ENCODE measurements around the gene COPS8.

The COPS8 gene

DNA sequence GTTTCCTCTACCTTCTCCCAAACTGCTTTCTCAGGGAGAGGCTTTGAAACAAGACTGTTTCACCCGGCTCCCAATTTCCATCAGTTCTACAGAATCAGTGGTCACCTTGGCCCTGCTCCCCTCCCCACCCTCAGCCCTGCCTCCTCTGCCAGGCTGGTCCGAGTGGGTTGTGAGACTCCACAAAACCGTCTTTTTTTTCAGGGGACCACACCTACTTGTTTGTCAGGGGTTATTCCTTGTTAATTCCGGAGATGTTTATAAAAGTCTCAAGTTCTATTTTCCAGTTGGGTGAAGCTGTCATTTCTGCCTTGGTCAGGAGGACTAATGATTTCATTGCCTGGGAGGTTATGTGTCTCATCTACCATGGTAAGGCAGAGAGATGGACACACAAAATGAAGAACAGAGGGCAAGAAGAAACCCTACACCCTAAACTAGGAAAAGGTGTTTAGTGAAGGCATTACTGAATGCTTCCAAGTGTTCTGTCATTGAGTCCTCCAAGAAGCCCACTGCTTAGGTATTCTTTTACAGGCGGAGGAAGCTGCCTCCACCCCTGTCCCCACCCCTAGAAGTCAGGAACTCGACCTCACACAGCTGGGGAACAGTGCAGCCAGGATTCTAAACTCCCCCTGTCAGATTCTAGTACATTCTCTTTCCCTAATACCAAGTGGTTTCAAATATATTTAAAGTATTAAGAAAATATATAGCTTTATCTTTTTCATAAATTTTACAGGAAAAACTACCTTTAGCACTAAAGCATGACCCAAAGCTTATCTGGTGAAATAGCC lies 46.3 kb downstream of the COPS8 start:
- no peak for DNase-seq (ENCODE audit: low read depth)

DNA sequence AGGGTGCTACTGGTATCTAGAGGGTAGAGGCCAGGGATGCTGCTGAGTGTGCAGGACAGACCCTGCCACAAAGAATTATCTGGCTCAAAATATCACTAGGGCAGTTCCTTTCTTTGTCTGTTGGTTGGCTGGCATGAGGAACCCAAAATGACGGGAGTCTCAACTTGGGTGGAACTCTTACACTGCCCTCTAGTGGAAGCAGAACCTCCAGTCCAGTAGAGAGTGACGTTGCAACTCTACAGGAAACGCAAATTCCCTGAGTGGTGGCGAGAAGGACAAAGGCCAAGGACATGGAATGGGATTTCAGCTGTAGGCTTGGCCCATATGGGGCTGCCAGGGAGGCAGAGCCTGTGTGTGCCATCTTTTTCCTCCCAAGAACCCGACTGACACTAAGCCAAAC lies 47.1 kb downstream of the COPS8 start:
- no peak for DNase-seq (ENCODE audit: low read depth)

DNA sequence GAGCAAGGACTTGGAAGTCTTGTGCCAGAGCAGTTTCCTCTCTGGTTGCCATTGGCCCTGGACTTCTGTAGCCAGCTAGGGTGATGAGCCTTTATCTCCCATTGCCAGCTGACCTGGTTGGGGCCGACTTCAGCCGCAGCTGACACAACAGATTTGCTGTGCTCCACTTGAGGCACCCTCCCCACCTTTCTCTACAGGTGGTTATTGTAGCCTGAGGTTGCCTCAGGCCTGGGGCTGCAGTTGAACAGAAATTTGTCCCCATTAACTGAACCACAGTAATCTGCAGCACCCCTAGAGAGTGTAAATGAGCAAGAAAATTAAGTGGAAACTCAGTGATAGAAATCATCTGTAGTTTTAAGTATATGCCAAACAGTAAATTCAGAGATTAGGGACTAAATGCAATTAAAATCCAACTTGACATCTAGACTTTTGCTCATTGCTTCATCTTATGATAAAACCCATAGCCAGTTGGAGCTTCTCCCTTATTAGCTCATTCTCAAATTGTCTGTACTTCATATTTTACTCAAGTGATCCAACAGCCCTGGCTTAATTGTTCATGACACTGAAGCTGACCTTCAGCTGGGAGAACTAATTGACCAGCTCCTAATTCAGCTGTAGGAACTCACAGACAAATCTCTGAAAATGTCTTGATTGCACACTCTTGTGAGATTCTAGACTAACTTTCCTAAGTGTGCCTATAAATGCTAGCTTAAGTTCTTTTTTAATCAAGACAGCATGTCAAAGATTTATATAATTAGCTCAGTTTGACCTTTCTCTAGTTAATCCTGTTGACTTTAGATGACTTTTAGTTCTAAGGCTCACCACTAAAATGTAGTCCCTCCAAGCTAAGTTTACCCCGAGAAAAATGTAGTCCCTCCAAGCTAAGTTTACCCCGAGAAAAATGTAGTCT lies 48.9 kb downstream of the COPS8 start:
- DNase-seq (ENCODE audit: low read depth): no peak

DNA sequence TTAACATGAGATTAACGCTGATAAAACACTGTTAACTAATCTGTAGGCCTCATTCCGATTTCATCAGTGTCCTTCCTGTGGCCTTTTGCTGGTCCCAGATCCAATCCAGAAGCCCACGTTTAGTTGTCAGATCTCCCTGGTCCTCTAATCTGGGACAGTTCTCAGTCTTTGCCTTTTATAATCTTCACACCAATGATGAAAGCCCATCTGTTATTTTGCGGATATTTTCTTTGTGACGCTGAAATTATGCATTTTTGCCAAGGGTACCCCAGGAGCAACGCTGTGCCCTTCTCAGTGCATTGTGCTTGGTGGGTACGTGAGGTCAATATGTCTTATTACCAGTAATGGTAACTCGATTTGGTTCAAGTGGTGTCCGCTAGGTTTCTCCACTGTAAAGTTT lies 51.1 kb downstream of the COPS8 start:
- no peak for DNase-seq (ENCODE audit: low read depth)

DNA sequence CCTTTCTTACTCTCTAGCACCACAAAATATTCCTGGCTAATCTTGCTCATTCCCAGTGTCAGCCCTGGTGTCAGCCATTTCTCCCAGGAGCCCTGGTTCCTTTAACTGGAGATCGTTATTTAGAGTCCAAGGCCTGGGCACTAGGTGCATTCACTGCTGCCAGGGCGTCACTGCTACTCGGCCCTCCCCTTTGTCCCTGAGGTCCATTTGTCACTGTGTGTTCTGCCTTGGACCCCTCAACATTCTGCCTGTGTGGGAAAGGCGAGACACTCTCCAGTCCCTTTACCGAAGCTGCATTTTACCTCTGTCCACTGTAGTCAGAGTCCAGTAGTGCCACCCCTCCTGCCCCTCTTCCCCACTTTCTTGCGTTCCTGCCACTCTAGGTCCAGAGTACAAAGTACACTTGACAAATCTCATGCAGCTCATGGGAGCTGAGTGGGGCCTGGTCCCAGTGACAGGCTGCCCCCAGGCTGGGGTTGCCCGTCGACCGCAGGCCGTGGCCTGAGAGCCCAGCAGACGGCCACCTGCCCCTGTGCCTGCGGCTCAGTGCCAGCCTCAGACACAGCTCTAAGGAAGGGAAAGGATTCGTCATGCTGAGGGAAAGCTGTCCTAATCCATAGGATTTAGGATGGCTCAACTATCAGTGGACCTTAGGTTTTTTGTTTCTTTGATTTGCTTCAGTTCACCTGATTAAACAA lies 52.1 kb downstream of the COPS8 start:
- DNase-seq (ENCODE audit: low read depth): no peak

DNA sequence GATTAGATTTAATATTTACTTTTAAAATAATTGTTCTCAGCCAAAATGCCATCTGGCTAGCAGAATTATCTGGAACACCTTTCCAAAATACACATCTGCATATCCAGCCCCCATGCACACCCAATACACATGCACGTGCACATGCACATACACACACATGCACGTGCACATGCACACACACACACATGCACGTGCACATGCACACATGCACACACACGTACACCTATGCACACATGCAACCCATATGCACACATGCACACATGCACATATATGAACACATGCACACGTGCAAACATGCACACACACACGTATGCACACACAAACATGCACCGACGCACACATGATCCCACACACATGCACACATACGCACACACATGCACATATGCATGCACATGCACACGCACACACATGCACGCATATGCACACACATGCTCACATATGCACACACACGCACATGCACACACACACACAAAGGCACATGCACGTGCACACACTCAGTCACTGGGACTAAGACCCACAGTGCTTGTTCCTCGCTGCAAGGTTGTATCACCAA lies 53.5 kb downstream of the COPS8 start:
- DNase-seq (ENCODE audit: low read depth): no peak

DNA sequence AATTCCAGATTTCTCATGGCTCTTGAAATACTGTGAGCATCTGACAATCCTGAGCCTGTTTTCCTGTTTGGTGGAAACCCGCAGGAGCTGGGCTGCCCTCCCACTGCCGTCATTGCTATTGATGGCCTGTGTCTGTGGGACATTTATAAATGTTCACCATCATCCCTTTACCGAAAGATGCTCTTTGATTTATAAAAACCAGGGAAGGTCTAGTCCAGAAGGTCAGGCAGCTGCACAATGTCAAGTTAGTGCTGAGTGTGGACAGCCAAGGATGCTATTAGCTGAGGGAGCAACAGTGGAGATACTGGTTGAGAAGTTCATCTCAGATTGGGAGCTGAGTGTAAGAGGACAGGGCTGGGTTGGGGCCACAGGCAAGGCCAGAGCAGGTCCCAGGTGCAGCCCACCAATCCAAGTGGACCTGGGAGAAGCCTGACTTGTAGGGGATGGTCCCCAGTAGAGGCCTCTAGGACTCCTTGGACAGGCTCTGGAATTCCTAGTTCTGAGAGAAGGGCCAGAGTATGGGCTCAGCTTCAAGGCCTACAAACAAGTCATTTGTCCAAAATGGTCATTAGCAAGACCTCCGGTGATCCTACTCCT lies 55.1 kb downstream of the COPS8 start:
- DNase-seq (ENCODE audit: low read depth): no peak

DNA sequence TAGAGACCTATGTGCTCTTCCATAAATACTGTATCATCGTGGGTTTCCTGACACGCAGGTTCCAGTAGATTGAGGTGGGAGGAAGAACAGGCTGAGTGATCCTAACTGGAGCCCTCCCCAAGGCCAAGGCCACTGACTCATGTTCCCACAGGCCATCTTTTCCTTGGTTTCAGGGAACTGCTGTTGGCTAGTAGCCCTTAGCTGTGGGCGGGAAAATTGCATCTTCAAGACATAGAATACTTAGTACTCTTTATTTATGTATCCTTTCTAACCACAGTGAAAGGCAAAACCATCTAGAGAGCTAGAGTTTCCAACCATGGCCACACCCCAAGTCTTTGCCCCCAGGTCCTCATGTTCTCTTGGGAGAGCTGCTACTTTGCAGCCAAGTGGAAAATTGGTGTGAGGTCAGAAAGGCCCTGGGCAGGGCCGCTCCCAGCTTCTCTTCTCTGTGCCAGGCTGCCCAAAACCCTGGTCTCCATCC lies 55.9 kb downstream of the COPS8 start:
- DNase-seq (ENCODE audit: low read depth): no peak

DNA sequence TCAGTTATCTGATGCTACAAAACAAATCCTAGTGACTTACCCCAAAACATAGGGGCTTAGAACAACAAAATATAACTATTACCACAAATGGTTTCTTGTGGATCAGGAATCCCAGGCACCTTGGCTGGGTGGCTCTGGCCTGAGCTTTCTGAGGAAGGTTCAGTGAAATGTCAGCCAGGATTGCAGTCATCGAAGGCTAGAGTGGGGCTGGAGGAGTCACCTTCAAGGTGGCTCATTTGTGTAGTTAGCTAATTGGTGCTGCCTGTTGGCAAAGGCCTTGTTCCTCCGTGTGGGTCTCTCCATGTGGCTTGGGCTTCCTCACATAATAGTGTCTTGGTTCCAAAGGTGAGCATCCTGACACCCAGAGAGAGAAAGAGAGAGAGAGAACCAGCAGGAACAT lies 57.4 kb downstream of the COPS8 start:
- no peak for DNase-seq (ENCODE audit: low read depth)

DNA sequence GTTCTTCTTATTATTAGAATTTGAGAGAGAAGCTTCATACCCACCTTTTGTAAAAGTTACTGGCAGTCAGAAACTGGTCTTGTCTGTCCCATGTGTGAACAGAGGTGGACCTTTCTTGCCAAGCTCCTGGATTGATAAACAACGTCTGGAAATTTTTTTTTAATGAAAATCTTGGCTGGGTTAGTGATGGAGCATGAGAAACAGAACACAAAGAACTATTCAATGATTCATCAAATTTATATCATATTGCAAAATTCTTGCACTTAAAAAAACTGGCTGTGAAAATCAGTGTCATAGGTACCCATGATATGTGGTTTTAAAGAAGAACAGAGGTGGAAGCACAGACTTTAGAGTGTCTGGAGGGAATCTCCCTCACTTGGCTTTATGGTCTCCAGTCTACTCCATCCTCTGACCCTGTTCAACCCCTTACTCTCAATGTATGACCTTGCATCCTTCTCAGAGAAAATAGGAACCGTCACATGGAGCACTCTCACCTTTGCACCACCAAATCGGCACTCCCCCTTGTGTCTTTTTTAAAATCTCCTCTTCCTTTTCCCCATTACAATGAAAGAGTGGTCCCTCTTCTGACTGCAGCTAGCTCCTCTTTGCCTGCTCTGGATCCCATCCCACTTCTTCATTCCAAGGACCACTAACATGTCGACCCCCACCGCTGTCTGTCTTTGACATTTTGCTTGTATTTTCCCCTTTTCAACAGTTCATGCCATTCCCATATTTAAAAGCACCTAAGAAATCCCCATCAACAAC lies 58.2 kb downstream of the COPS8 start:
- DNase-seq (ENCODE audit: low read depth): no peak

DNA sequence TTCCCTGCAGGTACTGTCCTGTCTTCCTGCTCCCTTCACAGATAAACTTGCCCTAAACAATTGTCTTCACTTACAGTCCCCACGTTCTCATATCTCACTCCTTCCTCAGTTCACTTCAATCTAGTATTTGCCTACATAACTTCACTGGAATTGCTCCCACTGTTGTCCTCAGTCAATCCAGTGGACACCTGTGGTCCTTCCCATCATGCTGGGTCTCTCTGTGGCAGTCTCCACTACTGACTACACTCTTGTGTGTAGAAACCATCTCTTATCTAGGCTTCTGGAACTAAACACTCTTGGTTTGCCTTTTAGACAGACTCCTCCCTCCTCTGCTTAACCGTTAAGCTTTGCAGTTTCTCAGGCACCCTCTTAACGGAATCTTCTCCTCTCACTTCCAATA lies 58.8 kb downstream of the COPS8 start:
- DNase-seq (ENCODE audit: low read depth): no peak

DNA sequence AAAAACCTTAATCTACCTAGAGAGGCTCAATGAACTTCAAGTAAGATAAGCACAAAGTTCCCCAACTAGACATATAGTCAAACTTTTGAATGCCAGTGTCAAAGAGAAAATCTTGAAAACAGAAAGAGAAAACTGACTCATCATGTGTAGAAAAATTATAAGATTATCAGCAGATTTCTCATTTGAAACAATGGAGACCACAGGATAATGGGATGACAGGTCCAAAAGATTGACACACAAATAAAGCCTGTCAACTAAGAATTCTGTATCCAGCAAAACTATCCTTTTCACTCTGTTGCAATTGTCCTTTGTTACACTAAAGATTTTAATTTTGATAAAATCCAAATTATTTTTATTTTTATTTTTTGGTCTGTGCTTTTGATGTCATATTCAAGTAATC lies 61.6 kb downstream of the COPS8 start:
- no peak for DNase-seq (ENCODE audit: low read depth)

DNA sequence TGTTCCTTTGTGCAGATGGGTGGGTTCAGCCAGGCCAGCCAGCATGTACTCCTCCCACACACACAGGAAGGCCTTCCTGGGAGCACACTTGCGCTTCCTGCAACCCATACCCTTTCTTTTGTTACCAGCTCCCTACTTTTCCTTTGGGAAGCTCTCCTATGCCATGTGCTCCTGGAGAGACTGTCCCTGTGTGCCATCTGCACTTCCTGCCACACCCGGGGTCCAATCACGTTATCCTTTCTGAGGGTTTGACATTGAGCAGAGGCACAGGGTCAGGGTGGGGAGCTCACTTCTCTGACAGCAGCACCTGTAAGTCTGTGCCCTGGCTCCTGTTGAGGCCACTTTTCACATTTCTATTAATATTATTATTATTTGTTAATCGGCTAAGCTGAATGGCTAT lies 62.9 kb downstream of the COPS8 start:
- no peak for DNase-seq (ENCODE audit: low read depth)

DNA sequence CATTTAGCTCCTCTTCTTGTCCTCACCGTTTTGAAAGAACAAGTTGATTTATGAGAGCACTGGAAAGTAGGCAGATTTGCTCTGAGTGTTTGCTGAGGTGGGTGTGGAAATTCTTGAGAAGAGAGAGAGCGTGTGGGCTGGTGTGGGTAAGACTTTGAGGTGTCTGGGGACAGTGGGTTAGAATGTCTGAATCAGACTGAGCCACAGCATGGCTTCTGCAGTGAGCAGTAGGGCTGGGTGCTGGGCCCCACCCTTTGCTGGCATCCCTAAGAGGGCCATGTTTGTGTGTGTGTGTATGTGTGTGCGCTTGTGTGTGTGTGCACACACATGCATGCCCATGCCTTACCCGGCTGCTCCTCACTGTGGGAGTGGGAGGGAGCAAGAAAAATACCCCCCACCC lies 63.7 kb downstream of the COPS8 start:
- DNase-seq (ENCODE audit: low read depth): no peak

Data from HS-27A (cell line).